Heart left ventricle (tissue), 13 donors: ENCODE measurements around the gene LAMA3.

Experiments used
- POLR2A ChIP-seq, 2 donors: fragments of 450-650 bp; IDR thresholded peaks; one replicate each; pipeline ENCODE4 v1.6.1; 2017; ENCODE audit warnings: antibody characterized with exemption in 2 of 2, mild to moderate bottlenecking in 2 of 2, moderate library complexity in 2 of 2
- TF ChIP-seq, protein P1 (sequence below), 12 donors: fragments of 200-600 bp; sonication (generic) in 4 of 12; IDR thresholded peaks; one replicate each; pipeline versions ENCODE4 v1.5.0 to v1.8.0; 2018 to 2022; ENCODE audit warnings: antibody characterized with exemption in 12 of 12, mild to moderate bottlenecking in 5 of 12
- donor health status: ischemic (EF 13 %, LVEDD 7.1; RV severe dilation, severe dysfunction).
- donor health status: DM: no; HTN: yes; CAD: no.
- donor health status: DM: no; HTN: no; CAD: no.
- donor health status: ischemic (EF 25% LVEDD 6.9; RV normal size, moderate dysfunction).
- donor health status: ischemic (EF 25% LVEDD 5.7; RV mildly dilated, moderate dysfunction).
- donor health status: ischemic (EF 35%, LVEDD 5.7; RV mildly dilated, moderate dysfunction).
- donor health status: nonischemic (EF 11% LVEDD 7.7; RV severe dilation, severe dysfunction).
- donor health status: DM: yes; HTN: yes; CAD: no.
- donor health status: PGD.
- donor health status: ischemic (EF 29% LVEDD 5.4; RV normal size, mild dysfunction).
- donor health status: nonischemic (EF 23%, LVEDD 6.1; RV moderate dilation, normal function).

DNA sequence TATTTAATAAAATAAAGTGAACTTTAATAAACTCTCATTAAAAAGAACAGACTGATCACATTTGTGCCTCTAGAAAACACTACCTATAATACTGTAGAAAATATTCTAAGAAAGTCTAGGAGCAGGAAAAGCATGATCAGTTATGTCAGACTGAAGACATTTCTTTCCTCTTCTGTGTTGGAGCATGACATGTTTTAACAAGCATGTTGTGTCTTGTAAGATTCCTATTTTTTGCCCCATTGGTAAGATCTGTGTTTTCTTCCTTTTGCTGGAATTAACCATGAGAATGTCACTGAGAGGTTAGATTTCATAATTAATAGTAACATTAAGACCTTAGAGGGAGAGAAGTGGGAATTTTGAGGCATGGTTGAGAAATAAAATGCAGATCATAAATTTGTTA, 27.7 kb downstream of the LAMA3 start:
- TF ChIP-seq, protein P1, sequence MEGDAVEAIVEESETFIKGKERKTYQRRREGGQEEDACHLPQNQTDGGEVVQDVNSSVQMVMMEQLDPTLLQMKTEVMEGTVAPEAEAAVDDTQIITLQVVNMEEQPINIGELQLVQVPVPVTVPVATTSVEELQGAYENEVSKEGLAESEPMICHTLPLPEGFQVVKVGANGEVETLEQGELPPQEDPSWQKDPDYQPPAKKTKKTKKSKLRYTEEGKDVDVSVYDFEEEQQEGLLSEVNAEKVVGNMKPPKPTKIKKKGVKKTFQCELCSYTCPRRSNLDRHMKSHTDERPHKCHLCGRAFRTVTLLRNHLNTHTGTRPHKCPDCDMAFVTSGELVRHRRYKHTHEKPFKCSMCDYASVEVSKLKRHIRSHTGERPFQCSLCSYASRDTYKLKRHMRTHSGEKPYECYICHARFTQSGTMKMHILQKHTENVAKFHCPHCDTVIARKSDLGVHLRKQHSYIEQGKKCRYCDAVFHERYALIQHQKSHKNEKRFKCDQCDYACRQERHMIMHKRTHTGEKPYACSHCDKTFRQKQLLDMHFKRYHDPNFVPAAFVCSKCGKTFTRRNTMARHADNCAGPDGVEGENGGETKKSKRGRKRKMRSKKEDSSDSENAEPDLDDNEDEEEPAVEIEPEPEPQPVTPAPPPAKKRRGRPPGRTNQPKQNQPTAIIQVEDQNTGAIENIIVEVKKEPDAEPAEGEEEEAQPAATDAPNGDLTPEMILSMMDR (IDR thresholded peaks at IDR 0.05), result no peak
- TF ChIP-seq POLR2A (IDR thresholded peaks at IDR 0.05), result no peak
